ENCODE data around the gene IL18R1. TPM values are rescaled to one million over a fixed set of nuclear protein-coding genes. Genes with fewer than 3 reads are reported as not detected.

Gene IL18R1
- total and polyA plus RNA-seq, 4 donors, result 4.8 to 12.7 (median 5.9) TPM

GRCh38 chr2:102365763-102366162, 10.2 kb downstream of the IL18R1 start:
- H3K27me3 ChIP-seq (ENCODE audit: control insufficient read depth in 4 of 4, insufficient read depth in 4 of 4, low read length in 3 of 4), result no peaks in the 10 kb centered on the region
- no peak for DNase-seq (ENCODE audit: low spot score)
- 97% methylated on average over 1 of the region's 1 CpG for WGBS
- H3K36me3 ChIP-seq (ENCODE audit: control insufficient read depth in 4 of 4, insufficient read depth in 3 of 4, low read depth in 1 of 4, low read length in 3 of 4), result peaks cover 0 to 18% (median 11%) of the 10 kb centered on the region in 4 donors
- H3K4me3 ChIP-seq (ENCODE audit: low read depth in 1 of 3, low read length in 3 of 3), result no peak overlapping the region
- H3K4me1 ChIP-seq (ENCODE audit: control insufficient read depth in 4 of 4, insufficient read depth in 4 of 4, low read length in 3 of 4), result no peaks in the 10 kb centered on the region
- H3K27ac ChIP-seq (ENCODE audit: low read depth in 1 of 2, low read length in 2 of 2), result no peak overlapping the region
- no peak overlapping the region for H3K9ac ChIP-seq (ENCODE audit: low read depth in 1 of 2, low read length in 2 of 2)
- TF ChIP-seq EGR1 (IDR thresholded peaks at IDR 0.05; ENCODE audit: low read depth in 2 of 2), result no peak
- TF ChIP-seq MAX (IDR thresholded peaks at IDR 0.05), result no peak
- no peak for TF ChIP-seq SP1 (IDR thresholded peaks at IDR 0.05)
- TF ChIP-seq ZBTB33 (IDR thresholded peaks at IDR 0.05), result no peak
- TF ChIP-seq ATF3 (IDR thresholded peaks at IDR 0.05), result no peak
- TF ChIP-seq RXRA (IDR thresholded peaks at IDR 0.05), result no peak
- TF ChIP-seq FOXA2 (IDR thresholded peaks at IDR 0.05), result no peak
- no peak for TF ChIP-seq YY1 (IDR thresholded peaks at IDR 0.05)
- no peak for TF ChIP-seq FOXA1 (IDR thresholded peaks at IDR 0.05)
- TF ChIP-seq CTCF (IDR thresholded peaks at IDR 0.05; ENCODE audit: low read depth, low read length, missing input control), result no peak
- TF ChIP-seq JUND (IDR thresholded peaks at IDR 0.05), result no peak
- peaks cover 0 to 11% (median 2%) of the 10 kb centered on the region in 4 donors for H3K9me3 ChIP-seq (ENCODE audit: control insufficient read depth in 4 of 4, low read length in 3 of 4)

GRCh38 chr2:102366406-102367112, 11.0 kb downstream of the IL18R1 start:
- Histone ChIP-seq H3K27me3 (ENCODE audit: control insufficient read depth in 4 of 4, insufficient read depth in 4 of 4, low read length in 3 of 4) (no peaks in the 10 kb centered on the region), H3K36me3 (ENCODE audit: control insufficient read depth in 4 of 4, insufficient read depth in 3 of 4, low read depth in 1 of 4, low read length in 3 of 4) (peaks cover 0 to 18% (median 11%) of the 10 kb centered on the region in 4 donors), H3K4me1 (ENCODE audit: control insufficient read depth in 4 of 4, insufficient read depth in 4 of 4, low read length in 3 of 4) (no peaks in the 10 kb centered on the region), H3K4me3 (ENCODE audit: low read depth in 1 of 3, low read length in 3 of 3) (no peak overlapping the region), H3K27ac (ENCODE audit: low read depth in 1 of 2, low read length in 2 of 2) (peak overlapping the region in 1 of 2 donors; percentile 10), H3K9ac (ENCODE audit: low read depth in 1 of 2, low read length in 2 of 2) (no peak overlapping the region), H3K9me3 (ENCODE audit: control insufficient read depth in 4 of 4, low read length in 3 of 4) (peaks cover 0 to 11% (median 2%) of the 10 kb centered on the region in 4 donors)
- TF ChIP-seq SP1 (IDR thresholded peaks at IDR 0.05), result no peak
- TF ChIP-seq FOXA2 (IDR thresholded peaks at IDR 0.05), result no peak
- TF ChIP-seq TAF1 (conservative IDR thresholded peaks at IDR 0.05), result no peak
- no peak for TF ChIP-seq GABPA (IDR thresholded peaks at IDR 0.05 in 1 of 2, conservative IDR thresholded peaks at IDR 0.05 in 1 of 2)
- no peak for TF ChIP-seq FOXA1 (IDR thresholded peaks at IDR 0.05)
- TF ChIP-seq JUND (IDR thresholded peaks at IDR 0.05), result no peak
- TF ChIP-seq HNF4G (IDR thresholded peaks at IDR 0.05), result no peak
- no peak for TF ChIP-seq REST (IDR thresholded peaks at IDR 0.05)
- TF ChIP-seq ZBTB33 (IDR thresholded peaks at IDR 0.05), result no peak
- 91% methylated on average over 3 of the region's 3 CpGs for WGBS
- no peak for DNase-seq (ENCODE audit: low spot score)
